ENCODE measurements around the gene COL4A2. TPM values are rescaled to one million over a fixed set of nuclear protein-coding genes. Genes with fewer than 3 reads are reported as not detected.

Gene COL4A2
- total RNA-seq, 1 donor from 2014 or later = 785 TPM

GRCh38 chr13:110339975-110340550 is 33.0 kb downstream of the COL4A2 start:
- no peak for DNase-seq

- DNase-seq = no peak
These were observed 33.8 kb downstream of the COL4A2 start for GRCh38 chr13:110340812-110341444.

GRCh38 chr13:110341445-110342244 is 34.6 kb downstream of the COL4A2 start:
- no peak for DNase-seq

- no peak for DNase-seq
These were observed 35.4 kb downstream of the COL4A2 start for GRCh38 chr13:110342474-110342873.

- DNase-seq = no peak
These were observed 36.3 kb downstream of the COL4A2 start for GRCh38 chr13:110343241-110343865.

GRCh38 chr13:110344320-110344719 is 37.2 kb downstream of the COL4A2 start:
- no peak for DNase-seq

- no peak for DNase-seq
These were observed 38.2 kb downstream of the COL4A2 start for GRCh38 chr13:110345266-110345665.

- DNase-seq = no peak
These were observed 38.6 kb downstream of the COL4A2 start for GRCh38 chr13:110345701-110346100.

- DNase-seq = no peak
These were observed 39.6 kb downstream of the COL4A2 start for GRCh38 chr13:110346661-110347067.

- DNase-seq = no peak
These were observed 40.0 kb downstream of the COL4A2 start for GRCh38 chr13:110347088-110347487.

GRCh38 chr13:110347535-110348308 is 40.6 kb downstream of the COL4A2 start:
- DNase-seq = no peak

GRCh38 chr13:110348309-110349105 is 41.4 kb downstream of the COL4A2 start:
- no peak for DNase-seq

GRCh38 chr13:110349239-110349638 is 42.2 kb downstream of the COL4A2 start:
- DNase-seq = peak; percentile 80

GRCh38 chr13:110350049-110350448 is 43.0 kb downstream of the COL4A2 start:
- DNase-seq = no peak

- DNase-seq = no peak
These were observed 43.4 kb downstream of the COL4A2 start for GRCh38 chr13:110350509-110350908.

GRCh38 chr13:110351636-110352420 is 44.7 kb downstream of the COL4A2 start:
- DNase-seq = no peak

GRCh38 chr13:110352735-110353134 is 45.7 kb downstream of the COL4A2 start:
- no peak for DNase-seq

- no peak for DNase-seq
These were observed 46.4 kb downstream of the COL4A2 start for GRCh38 chr13:110353339-110353977.

GRCh38 chr13:110354123-110354627 is 47.1 kb downstream of the COL4A2 start:
- DNase-seq = no peak
